Esophagus muscularis mucosa (tissue), 4 donors: ENCODE data around the gene CCDC184. TPM values are rescaled to one million over a fixed set of nuclear protein-coding genes. Genes with fewer than 3 reads are reported as not detected.
"Not testable (repeated sequence)": the region's sequence is repeated elsewhere in the genome, so short reads cannot be mapped to it uniquely, and the experiment has no call there.

ENCODE experiments used
- DNase-seq: peaks from one replicate; pipeline ENCODE4 v3.0.0-alpha.2; 2017; ENCODE audit errors: extremely low spot score
- H3K27ac ChIP-seq, 4 donors: fragments of 200-600 bp; sonication (generic); replicated peaks in 1 of 4; 1 replicate in 3 of 4; 2 replicates in 1 of 4; pipeline ENCODE4 v1.5.1; 2016 to 2019; ENCODE audit warnings: mild to moderate bottlenecking in 1 of 4
- H3K27me3 ChIP-seq, 4 donors: fragments of 200-600 bp; sonication (generic); one replicate each; pipeline versions ENCODE4 v1.5.1 to v1.6.0; 2016 to 2019
- H3K36me3 ChIP-seq, 4 donors: fragments of 200-600 bp; sonication (generic); one replicate each; pipeline ENCODE4 v1.5.1; 2016 to 2019
- H3K4me1 ChIP-seq, 4 donors: fragments of 200-600 bp; sonication (generic); one replicate each; pipeline ENCODE4 v1.5.1; 2016 to 2019
- H3K4me3 ChIP-seq, 4 donors: fragments of 200-600 bp; sonication (generic); 1 replicate in 2 of 4; 2 replicates in 2 of 4; pipeline ENCODE4 v1.5.1; 2016 to 2019; ENCODE audit warnings: mild to moderate bottlenecking in 4 of 4, moderate library complexity in 1 of 4
- H3K9me3 ChIP-seq, 4 donors: fragments of 200-600 bp; sonication (generic); 1 replicate in 3 of 4; 2 replicates in 1 of 4; pipeline ENCODE4 v1.5.1; 2016 to 2019
- CTCF ChIP-seq, 3 experiments: fragments of 200-600 bp in 2 of 3; fragments of 450-650 bp in 1 of 3; sonication (generic) in 2 of 3; IDR thresholded peaks; one replicate each; pipeline ENCODE4 v1.5.1; 2017 to 2019; ENCODE audit warnings: antibody characterized with exemption in 3 of 3, mild to moderate bottlenecking in 2 of 3, moderate library complexity in 1 of 3
- WGBS: methylation state at CpG from one replicate; pipeline ENCODE4 v1.1.5; 2018; 5-methylcytosine and 5-hydroxymethylcytosine counted together
- intact Hi-C: fragments of 100-400 bp; cut with DNase I; formaldehyde crosslinking; loops from one replicate; pipeline ENCODE4 v1.15.1; 2023
- total RNA-seq, 4 donors: library from RNA; depleted of rRNA; stranded (reverse); fragments of >200 nt; gene quantifications; one replicate each; pipeline versions ENCODE4 v1.1.0 to v1.2.1, GENCODE V29; 2016

The CCDC184 gene
- total RNA-seq, 4 donors from 2014 or later, result 0.66 to 2.5 (median 1.7) TPM

GRCh38 chr12:48221645-48222044, 38.2 kb downstream of the CCDC184 start:
- peaks cover 0 to under 1% (median under 1%) of the 10 kb centered on the region in 4 donors for H3K9me3 ChIP-seq
- WGBS, result 24% methylated on average over 2 of the region's 2 CpGs
- H3K4me1 ChIP-seq, result no peaks in the 10 kb centered on the region
- no peak for TF ChIP-seq CTCF (IDR thresholded peaks at IDR 0.05)
- H3K27me3 ChIP-seq, result no peaks in the 10 kb centered on the region
- no peaks in the 10 kb centered on the region for H3K36me3 ChIP-seq
- H3K27ac ChIP-seq, result no peak overlapping the region
- intact Hi-C loops, result no loop called here
- no peak overlapping the region for H3K4me3 ChIP-seq
- no peak for DNase-seq

- H3K4me3 ChIP-seq, H3K4me1 ChIP-seq, H3K27ac ChIP-seq, DNase-seq, H3K9me3 ChIP-seq, H3K27me3 ChIP-seq, intact Hi-C loops, H3K36me3 ChIP-seq: not testable (repeated sequence)
- WGBS, result 77% methylated on average over 3 of the region's 3 CpGs
Measured at GRCh38 chr12:48224533-48224932, 41.1 kb downstream of the CCDC184 start.

- 90% methylated on average over 2 of the region's 2 CpGs for WGBS
- H3K27ac ChIP-seq, DNase-seq, H3K9me3 ChIP-seq, H3K4me3 ChIP-seq, H3K36me3 ChIP-seq, H3K4me1 ChIP-seq, intact Hi-C loops, H3K27me3 ChIP-seq: not testable (repeated sequence)
Measured at GRCh38 chr12:48231169-48231958, 47.9 kb downstream of the CCDC184 start.

Other genes with a start within 250 kb of the CCDC184 start
- 10 to 100 TPM; 68.6 to 98.8 (median 72.0) TPM for gene TMEM106C, start 220.0 kb upstream of the CCDC184 start, total RNA-seq
- not detected for gene COL2A1, start 179.2 kb upstream of the CCDC184 start, total RNA-seq
- 10 to 100 TPM; 12.9 to 19.2 (median 14.3) TPM for gene SENP1, start 77.6 kb upstream of the CCDC184 start, total RNA-seq
- gene PFKM, start 64.3 kb upstream of the CCDC184 start, total RNA-seq, result 10 to 100 TPM; 55.6 to 71.3 (median 63.4) TPM
- 10 to 100 TPM; 32.1 to 40.9 (median 36.2) TPM for gene ASB8, start 26.1 kb upstream of the CCDC184 start, total RNA-seq
- not detected for gene OR10AD1, start 19.6 kb downstream of the CCDC184 start, total RNA-seq
- gene ZNF641, start 167.3 kb downstream of the CCDC184 start, total RNA-seq, result 10 to 100 TPM; 23.0 to 33.2 (median 29.6) TPM